Measurements from ENCODE around the gene ASCC1. TPM values are rescaled to one million over a fixed set of nuclear protein-coding genes. Genes with fewer than 3 reads are reported as not detected.

ASCC1 gene
- total and polyA plus RNA-seq, 2 donors (not counting 1 experiment from before 2014, with no cell fraction given): 17.9 to 28.1 TPM

- Mint-ChIP-seq H3K27me3 (no peaks in the 10 kb centered on the region), H3K27ac (no peak overlapping the region), H3K4me3 (no peak overlapping the region), H3K4me1 (peaks cover 3% of the 10 kb centered on the region), H3K9me3 (ENCODE audit: insufficient read depth) (no peaks in the 10 kb centered on the region)
- Histone ChIP-seq H3K79me2 (ENCODE audit: control insufficient read depth, insufficient read depth, low read length) (no peaks in the 10 kb centered on the region), H3K9me3 (ENCODE audit: control extremely low read depth in 1 of 3, control insufficient read depth in 2 of 3, insufficient read depth in 1 of 3, low read length in 2 of 3) (peaks cover 0 to 1% (median 0%) of the 10 kb centered on the region in 3 donors), H3K27me3 (replicated peaks in 1 of 4; ENCODE audit: control extremely low read depth in 1 of 4, control insufficient read depth in 3 of 4, insufficient read depth in 4 of 4, low read length in 3 of 4) (no peaks in the 10 kb centered on the region), H3K4me2 (replicated peaks; ENCODE audit: low read depth, low read length, poor library complexity, severe bottlenecking) (no peak overlapping the region), H3K27ac (ENCODE audit: low read length in 2 of 2) (no peak overlapping the region), H3K9ac (ENCODE audit: low read length) (no peak overlapping the region), H3K4me3 (ENCODE audit: control extremely low read depth in 1 of 5, extremely low read depth in 1 of 5, insufficient read depth in 1 of 5, low read depth in 2 of 5, low read length in 4 of 5) (no peak overlapping the region), H2AFZ (ENCODE audit: insufficient read depth, low read depth, low read length, poor library complexity, severe bottlenecking) (no peak overlapping the region), H3K4me1 (ENCODE audit: control insufficient read depth in 2 of 2, insufficient read depth in 2 of 2, low read length in 2 of 2) (no peaks in the 10 kb centered on the region), H4K20me1 (ENCODE audit: control insufficient read depth, insufficient read depth, low read length, poor library complexity, severe bottlenecking) (no peaks in the 10 kb centered on the region), H3K36me3 (replicated peaks in 1 of 2; ENCODE audit: control extremely low read depth in 1 of 2, control insufficient read depth in 1 of 2, extremely low read depth in 1 of 2, insufficient read depth in 2 of 2, low read length in 1 of 2) (peaks cover 3 to 27% of the 10 kb centered on the region in 2 experiments)
- WGBS (ENCODE audit: insufficient coverage): 99% methylated on average over 9 of the region's 9 CpGs
- DNase-seq: no peak
- CTCF ChIA-PET: no interaction called here
- ATAC-seq (ENCODE audit: low read depth): no peak
- intact Hi-C loops (cut with micrococcal nuclease): no loop called here
- TF ChIP-seq EZH2 (IDR thresholded peaks at IDR 0.05; ENCODE audit: borderline replicate concordance, insufficient read depth, low read depth, low read length, poor library complexity, severe bottlenecking): no peak
- no peak for TF ChIP-seq CTCF (IDR thresholded peaks at IDR 0.05)
- POLR2A ChIA-PET: no interaction called here
These were observed 57.9 kb downstream of the ASCC1 start for GRCh38 chr10:72158176-72158575.

- CTCF ChIA-PET: no interaction called here
- Histone ChIP-seq H3K27ac (ENCODE audit: low read length in 2 of 2) (no peak overlapping the region), H3K9ac (ENCODE audit: low read length) (no peak overlapping the region), H3K9me3 (ENCODE audit: control extremely low read depth in 1 of 3, control insufficient read depth in 2 of 3, insufficient read depth in 1 of 3, low read length in 2 of 3) (no peaks in the 10 kb centered on the region), H3K4me1 (ENCODE audit: control insufficient read depth in 2 of 2, insufficient read depth in 2 of 2, low read length in 2 of 2) (no peaks in the 10 kb centered on the region), H3K4me2 (replicated peaks; ENCODE audit: low read depth, low read length, poor library complexity, severe bottlenecking) (no peak overlapping the region), H3K36me3 (replicated peaks in 1 of 2; ENCODE audit: control extremely low read depth in 1 of 2, control insufficient read depth in 1 of 2, extremely low read depth in 1 of 2, insufficient read depth in 2 of 2, low read length in 1 of 2) (peaks cover under 1 to 23% of the 10 kb centered on the region in 2 experiments), H3K27me3 (replicated peaks in 1 of 4; ENCODE audit: control extremely low read depth in 1 of 4, control insufficient read depth in 3 of 4, insufficient read depth in 4 of 4, low read length in 3 of 4) (no peaks in the 10 kb centered on the region), H2AFZ (ENCODE audit: insufficient read depth, low read depth, low read length, poor library complexity, severe bottlenecking) (no peak overlapping the region), H3K79me2 (ENCODE audit: control insufficient read depth, insufficient read depth, low read length) (no peaks in the 10 kb centered on the region), H3K4me3 (ENCODE audit: control extremely low read depth in 1 of 5, extremely low read depth in 1 of 5, insufficient read depth in 1 of 5, low read depth in 2 of 5, low read length in 4 of 5) (no peak overlapping the region), H4K20me1 (ENCODE audit: control insufficient read depth, insufficient read depth, low read length, poor library complexity, severe bottlenecking) (no peaks in the 10 kb centered on the region)
- Mint-ChIP-seq H3K4me1 (no peaks in the 10 kb centered on the region), H3K9me3 (ENCODE audit: insufficient read depth) (no peaks in the 10 kb centered on the region), H3K4me3 (no peak overlapping the region), H3K27me3 (no peaks in the 10 kb centered on the region), H3K27ac (no peak overlapping the region)
- DNase-seq (no peak), ATAC-seq (ENCODE audit: low read depth) (no peak)
- 100% methylated on average over 4 of the region's 10 CpGs for WGBS (ENCODE audit: insufficient coverage)
- TF ChIP-seq EZH2 (IDR thresholded peaks at IDR 0.05; ENCODE audit: borderline replicate concordance, insufficient read depth, low read depth, low read length, poor library complexity, severe bottlenecking): no peak
- TF ChIP-seq CTCF (IDR thresholded peaks at IDR 0.05): no peak
- POLR2A ChIA-PET: no interaction called here
- intact Hi-C loops (cut with micrococcal nuclease): no loop called here
These were observed 59.9 kb downstream of the ASCC1 start for GRCh38 chr10:72156223-72156622.
